PC-9 (cell line): ENCODE measurements around the gene PWWP2A.

Source experiments
- EZH2 ChIP-seq: fragments of 200-600 bp; sonication (generic); IDR thresholded peaks from 2 replicates; pipeline ENCODE4 v1.8.0; 2017; ENCODE audit warnings: antibody characterized with exemption, low read depth
- TF ChIP-seq, protein P1 (sequence below): fragments of 200-600 bp; sonication (generic); conservative IDR thresholded peaks from 2 replicates; pipeline ENCODE4 v1.6.1; 2017; ENCODE audit warnings: mixed run types, antibody characterized with exemption, mild to moderate bottlenecking, moderate library complexity

DNA sequence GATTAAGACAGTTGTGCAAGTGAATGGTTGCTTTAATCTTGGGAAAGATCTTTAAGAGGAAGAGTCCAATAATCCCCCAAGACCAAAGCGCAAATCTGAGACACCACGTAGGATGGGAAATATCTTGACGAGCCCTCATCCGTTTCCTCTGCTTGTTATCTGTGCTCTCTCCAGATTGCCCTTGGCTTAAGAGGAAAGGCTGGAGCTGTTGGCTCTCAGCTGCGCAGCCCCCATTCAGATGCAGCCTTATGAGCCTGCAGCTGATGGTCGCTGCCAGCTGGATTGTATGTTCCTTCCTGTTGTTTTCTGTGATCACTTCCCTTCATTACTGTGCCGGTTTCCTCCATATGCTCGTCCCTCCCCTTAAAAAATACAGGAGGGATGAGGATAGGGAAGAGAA, 47.7 kb downstream of the PWWP2A start:
- TF ChIP-seq, protein P1, sequence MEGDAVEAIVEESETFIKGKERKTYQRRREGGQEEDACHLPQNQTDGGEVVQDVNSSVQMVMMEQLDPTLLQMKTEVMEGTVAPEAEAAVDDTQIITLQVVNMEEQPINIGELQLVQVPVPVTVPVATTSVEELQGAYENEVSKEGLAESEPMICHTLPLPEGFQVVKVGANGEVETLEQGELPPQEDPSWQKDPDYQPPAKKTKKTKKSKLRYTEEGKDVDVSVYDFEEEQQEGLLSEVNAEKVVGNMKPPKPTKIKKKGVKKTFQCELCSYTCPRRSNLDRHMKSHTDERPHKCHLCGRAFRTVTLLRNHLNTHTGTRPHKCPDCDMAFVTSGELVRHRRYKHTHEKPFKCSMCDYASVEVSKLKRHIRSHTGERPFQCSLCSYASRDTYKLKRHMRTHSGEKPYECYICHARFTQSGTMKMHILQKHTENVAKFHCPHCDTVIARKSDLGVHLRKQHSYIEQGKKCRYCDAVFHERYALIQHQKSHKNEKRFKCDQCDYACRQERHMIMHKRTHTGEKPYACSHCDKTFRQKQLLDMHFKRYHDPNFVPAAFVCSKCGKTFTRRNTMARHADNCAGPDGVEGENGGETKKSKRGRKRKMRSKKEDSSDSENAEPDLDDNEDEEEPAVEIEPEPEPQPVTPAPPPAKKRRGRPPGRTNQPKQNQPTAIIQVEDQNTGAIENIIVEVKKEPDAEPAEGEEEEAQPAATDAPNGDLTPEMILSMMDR = no peak
- TF ChIP-seq EZH2 = no peak
